Activated naive CD8-positive, alpha-beta T cell treated with anti-CD3 and anti-CD28 coated beads for 36 hours (primary cell): Measurements from ENCODE around the gene TTC7B. TPM values are rescaled to one million over a fixed set of nuclear protein-coding genes. Genes with fewer than 3 reads are reported as not detected.
"Not testable (repeated sequence)": the region's sequence is repeated elsewhere in the genome, so short reads cannot be mapped to it uniquely, and the experiment has no call there.

Experiments used
- DNase-seq: peaks from one replicate; pipeline ENCODE4 v3.0.0; 2021
- H3K27ac Mint-ChIP-seq: one replicate; pipeline ENCODE4 v1.8.0; 2022; ENCODE audit warnings: mild to moderate bottlenecking, moderate library complexity, mixed read lengths
- H3K27me3 Mint-ChIP-seq: one replicate; pipeline ENCODE4 v1.8.0; 2022; ENCODE audit warnings: mild to moderate bottlenecking, mixed read lengths
- H3K36me3 Mint-ChIP-seq: one replicate; pipeline ENCODE4 v1.8.0; 2021; ENCODE audit warnings: mild to moderate bottlenecking, mixed read lengths
- H3K4me1 Mint-ChIP-seq: one replicate; pipeline ENCODE4 v1.8.0; 2021; ENCODE audit warnings: mixed read lengths
- H3K4me3 Mint-ChIP-seq: one replicate; pipeline ENCODE4 v1.8.0; 2022; ENCODE audit warnings: mild to moderate bottlenecking, moderate library complexity, mixed read lengths
- H3K9me3 Mint-ChIP-seq: one replicate; pipeline ENCODE4 v1.8.0; 2022; ENCODE audit warnings: mixed read lengths
- total RNA-seq, 2 experiments: library from RNA; stranded (reverse); gene quantifications; one replicate each; pipeline ENCODE4 v1.2.3, GENCODE V29; 2021

TTC7B gene
- total RNA-seq: 1 to 10 TPM; 7.1 to 7.6 TPM

DNA sequence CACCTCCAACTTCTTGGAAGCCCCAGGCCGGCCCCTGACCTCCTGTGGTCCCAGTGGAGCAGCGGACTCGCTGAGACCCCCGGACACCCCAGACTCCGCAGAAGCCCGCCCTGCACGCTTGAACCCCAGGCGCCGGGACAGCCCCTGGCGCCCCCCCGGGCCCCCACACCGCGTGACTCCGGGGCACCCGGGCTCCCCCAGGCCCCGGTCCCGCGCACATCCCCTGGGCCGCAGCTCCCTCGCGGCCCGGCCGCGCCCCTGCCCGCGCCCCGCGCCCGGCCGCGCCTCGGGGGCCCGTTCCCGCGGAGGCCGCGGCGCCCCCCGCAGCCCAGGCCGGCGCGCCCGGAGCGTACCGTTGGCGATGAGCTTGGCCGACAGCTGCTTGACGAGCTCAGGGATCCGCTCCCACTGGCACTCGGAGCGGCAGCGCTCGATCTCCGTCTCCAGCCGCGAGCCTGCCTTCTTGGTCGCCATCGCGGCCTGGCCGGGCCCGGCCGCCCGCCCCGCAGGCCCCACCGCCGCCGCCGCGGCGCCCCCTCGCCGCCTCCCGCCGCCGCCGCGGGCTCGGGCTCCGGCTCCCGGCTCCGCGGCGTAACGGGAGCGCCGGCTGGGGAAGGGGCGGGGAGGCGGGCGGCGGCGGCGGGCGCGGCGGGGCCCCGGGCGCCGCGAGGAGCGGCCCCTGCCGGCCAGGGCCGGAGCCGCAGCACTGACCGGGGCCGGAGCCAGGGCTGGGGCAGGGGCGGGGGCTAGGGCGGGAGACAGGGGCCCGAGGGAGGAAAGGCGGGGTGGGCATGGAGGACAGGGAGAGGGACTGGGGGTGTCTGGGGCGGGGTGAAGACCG lies at the start of gene TTC7B:
TTC7B (minus strand) TSS at position 609 of the 841 bp plus-strand sequence; CDS start at position 474, 135 bp downstream.
- H3K9me3 Mint-ChIP-seq: no peaks in the 10 kb centered on the region
- H3K36me3 Mint-ChIP-seq: no peaks in the 10 kb centered on the region
- no peak within 1 kb of the TSS for H3K27ac Mint-ChIP-seq
- peaks cover 23% of the 10 kb centered on the region for H3K27me3 Mint-ChIP-seq
- DNase-seq: peak; percentile 38
- peaks cover 9% of the 10 kb centered on the region for H3K4me1 Mint-ChIP-seq
- peak within 1 kb of the TSS; percentile 67 for H3K4me3 Mint-ChIP-seq

DNA sequence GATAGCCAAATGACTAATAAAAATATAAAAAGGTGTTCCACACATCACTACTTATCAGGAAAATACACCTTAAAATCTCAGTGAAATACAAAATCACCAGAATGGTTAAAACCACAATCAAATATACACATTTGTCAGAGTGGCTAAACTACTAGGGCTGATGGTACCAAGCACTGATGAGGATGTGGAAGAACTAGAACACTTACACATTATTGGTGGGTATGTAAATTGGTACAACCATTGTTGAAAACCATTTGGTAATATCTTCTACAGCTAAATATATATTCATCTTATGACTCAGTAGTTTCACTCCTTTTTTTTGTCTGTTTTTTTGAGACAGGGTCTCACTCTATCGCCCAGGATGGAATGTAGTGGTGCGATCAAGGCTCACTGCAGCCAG lies 48.5 kb upstream of the TTC7B start:
- H3K4me1 Mint-ChIP-seq: no peaks in the 10 kb centered on the region
- no peak for DNase-seq
- H3K9me3 Mint-ChIP-seq: no peaks in the 10 kb centered on the region
- H3K36me3 Mint-ChIP-seq: peaks cover 7% of the 10 kb centered on the region
- no peak overlapping the region for H3K4me3 Mint-ChIP-seq
- H3K27ac Mint-ChIP-seq: no peak overlapping the region
- no peaks in the 10 kb centered on the region for H3K27me3 Mint-ChIP-seq

DNA sequence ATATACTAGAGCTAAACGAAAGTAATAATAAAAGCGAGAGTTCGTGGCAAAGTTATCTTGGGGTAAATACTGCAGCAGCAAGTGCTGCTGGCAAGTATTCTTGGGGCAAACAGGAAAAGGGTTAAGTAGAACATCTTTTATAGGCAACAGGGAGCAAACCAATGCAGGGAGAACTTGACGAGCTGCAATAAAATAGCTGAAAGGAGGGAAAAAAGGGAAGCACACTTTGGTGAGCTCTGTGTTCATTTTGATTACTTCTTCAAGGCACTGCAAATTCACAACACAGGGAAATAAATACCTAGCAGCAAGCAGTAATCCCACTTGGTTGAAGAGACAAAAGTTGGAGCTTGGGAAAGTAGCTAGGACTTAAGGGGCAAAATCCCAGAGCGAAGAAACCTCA lies 42.3 kb upstream of the TTC7B start:
- DNase-seq: no peak
- Mint-ChIP-seq H3K27ac (no peak overlapping the region), H3K4me1 (no peaks in the 10 kb centered on the region), H3K27me3 (no peaks in the 10 kb centered on the region), H3K36me3 (peaks cover 4% of the 10 kb centered on the region), H3K4me3 (no peak overlapping the region), H3K9me3 (no peaks in the 10 kb centered on the region)

DNA sequence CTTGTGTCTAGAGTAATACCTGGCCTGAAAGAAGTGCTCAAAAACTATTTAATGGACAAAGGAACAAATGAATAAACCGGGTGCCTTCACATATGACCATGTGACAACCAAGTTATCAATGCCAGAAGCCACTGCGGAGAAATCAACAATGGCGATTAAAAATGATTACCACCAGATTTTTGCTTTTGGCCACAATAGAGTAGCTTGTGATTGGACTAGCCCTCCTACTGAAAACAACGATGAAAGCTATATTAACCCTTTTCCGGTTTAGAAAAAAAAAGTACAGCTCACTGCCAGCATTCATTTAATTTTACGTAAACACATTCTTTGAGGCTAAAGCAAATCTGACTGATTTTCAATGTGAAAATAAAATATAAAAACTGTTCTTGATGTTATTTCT lies 41.6 kb upstream of the TTC7B start:
- Mint-ChIP-seq H3K27ac (no peak overlapping the region), H3K4me1 (no peaks in the 10 kb centered on the region), H3K36me3 (peaks cover 4% of the 10 kb centered on the region), H3K4me3 (no peak overlapping the region), H3K27me3 (no peaks in the 10 kb centered on the region), H3K9me3 (no peaks in the 10 kb centered on the region)
- no peak for DNase-seq

GRCh38 chr14:90856115-90856514 lies 39.9 kb upstream of the TTC7B start:
- H3K27me3 Mint-ChIP-seq, H3K36me3 Mint-ChIP-seq, H3K4me1 Mint-ChIP-seq, H3K9me3 Mint-ChIP-seq, H3K27ac Mint-ChIP-seq, H3K4me3 Mint-ChIP-seq, DNase-seq: not testable (repeated sequence)

DNA sequence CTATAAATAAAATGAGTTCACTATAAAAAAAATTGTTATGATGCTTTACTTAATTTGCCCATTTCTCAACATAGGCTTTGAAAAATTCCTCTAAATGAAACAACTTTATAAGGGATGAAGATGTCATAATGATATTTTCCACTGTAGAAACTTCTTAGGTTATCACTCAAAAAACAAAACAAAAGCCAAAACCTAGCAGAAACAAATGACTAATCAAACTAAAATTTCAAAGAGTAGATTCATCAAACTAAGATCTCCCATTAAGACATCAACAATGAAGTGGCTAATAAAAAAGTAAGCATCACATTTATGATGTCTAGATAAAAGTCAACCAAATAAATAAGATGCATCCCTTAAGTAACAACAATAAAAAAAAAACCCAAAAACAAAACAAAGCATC lies 36.9 kb upstream of the TTC7B start:
- no peak overlapping the region for H3K27ac Mint-ChIP-seq
- no peaks in the 10 kb centered on the region for H3K27me3 Mint-ChIP-seq
- H3K36me3 Mint-ChIP-seq: no peaks in the 10 kb centered on the region
- no peak overlapping the region for H3K4me3 Mint-ChIP-seq
- H3K9me3 Mint-ChIP-seq: no peaks in the 10 kb centered on the region
- H3K4me1 Mint-ChIP-seq: no peaks in the 10 kb centered on the region
- no peak for DNase-seq

- H3K36me3 Mint-ChIP-seq: no peaks in the 10 kb centered on the region
- no peaks in the 10 kb centered on the region for H3K27me3 Mint-ChIP-seq
- no peak for DNase-seq
- no peak overlapping the region for H3K27ac Mint-ChIP-seq
- no peaks in the 10 kb centered on the region for H3K9me3 Mint-ChIP-seq
- H3K4me3 Mint-ChIP-seq: no peak overlapping the region
- no peaks in the 10 kb centered on the region for H3K4me1 Mint-ChIP-seq
Measured at GRCh38 chr14:90851327-90852036, 35.3 kb upstream of the TTC7B start.

GRCh38 chr14:90850487-90850886 lies 34.3 kb upstream of the TTC7B start:
- no peaks in the 10 kb centered on the region for H3K36me3 Mint-ChIP-seq
- no peaks in the 10 kb centered on the region for H3K9me3 Mint-ChIP-seq
- H3K4me1 Mint-ChIP-seq: no peaks in the 10 kb centered on the region
- H3K27me3 Mint-ChIP-seq: no peaks in the 10 kb centered on the region
- no peak for DNase-seq
- no peak overlapping the region for H3K4me3 Mint-ChIP-seq
- H3K27ac Mint-ChIP-seq: no peak overlapping the region

DNA sequence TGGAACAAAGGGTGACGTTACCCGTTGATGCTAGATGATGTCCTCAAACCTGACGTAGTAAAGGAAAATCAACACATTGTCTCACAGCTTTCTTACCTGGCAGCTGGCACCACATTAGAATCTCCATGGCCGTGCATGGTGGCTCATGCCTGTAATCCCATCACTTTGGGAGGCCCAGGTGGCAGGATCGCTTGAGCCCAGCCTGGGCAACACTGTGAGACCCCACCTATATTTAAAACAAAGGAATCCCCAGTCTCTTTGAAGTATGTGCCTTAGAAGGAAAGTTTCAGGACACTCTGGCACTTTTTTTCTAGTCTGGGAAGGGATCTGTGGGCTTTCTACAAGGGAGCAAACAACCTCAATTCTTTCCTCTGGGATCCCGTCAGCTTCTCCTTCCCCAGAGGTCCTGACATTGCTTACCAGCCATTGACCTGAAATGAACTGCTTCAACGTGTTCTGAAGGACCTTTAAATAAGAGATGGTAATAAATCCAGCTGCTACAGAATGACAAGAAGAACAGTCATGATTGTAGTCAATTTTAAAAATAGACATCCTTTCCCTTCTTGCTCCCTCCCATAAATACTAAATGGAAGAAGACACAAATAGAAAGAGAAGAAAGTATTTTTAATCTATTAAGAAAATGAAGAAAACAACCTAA lies 33.7 kb upstream of the TTC7B start:
- no peak overlapping the region for H3K27ac Mint-ChIP-seq
- no peak for DNase-seq
- no peak overlapping the region for H3K4me3 Mint-ChIP-seq
- H3K36me3 Mint-ChIP-seq: no peaks in the 10 kb centered on the region
- H3K9me3 Mint-ChIP-seq: no peaks in the 10 kb centered on the region
- no peaks in the 10 kb centered on the region for H3K4me1 Mint-ChIP-seq
- no peaks in the 10 kb centered on the region for H3K27me3 Mint-ChIP-seq

DNA sequence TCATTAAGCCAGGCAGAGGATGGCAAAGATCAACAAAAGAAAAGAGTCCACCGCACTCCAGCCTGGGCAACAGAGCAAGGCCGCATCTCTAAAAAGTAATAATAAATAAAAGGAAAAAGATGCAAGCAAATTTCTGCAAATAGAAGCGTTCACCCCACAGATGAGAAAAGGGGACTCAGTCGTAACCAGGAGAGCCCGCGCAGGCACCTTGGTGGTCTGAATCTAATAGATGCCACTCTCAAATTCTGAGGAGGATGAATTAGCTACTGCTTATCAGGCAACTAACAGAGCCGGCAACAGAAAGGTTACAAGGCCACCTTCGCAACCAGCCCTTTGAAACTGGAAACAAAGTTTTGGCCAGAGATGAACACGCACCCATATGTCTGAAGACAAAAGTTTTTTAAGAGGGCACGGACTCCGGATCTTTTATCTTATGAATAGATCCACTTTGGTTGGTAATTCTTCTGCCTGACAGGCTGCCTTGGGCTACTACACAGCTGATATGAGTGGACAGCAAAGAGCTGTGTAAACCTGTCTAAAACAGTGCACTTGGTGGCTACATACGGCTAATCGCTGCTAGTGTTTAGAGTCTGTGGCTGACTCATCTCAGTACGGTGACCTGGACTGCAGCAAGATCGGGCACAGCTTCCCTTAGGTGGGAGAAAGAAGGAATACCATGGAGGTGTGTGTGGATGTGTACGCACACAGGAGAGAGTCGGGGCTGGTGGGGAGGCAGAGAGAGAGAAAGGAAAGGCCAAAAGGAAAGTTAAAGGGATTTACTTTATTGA lies 32.9 kb upstream of the TTC7B start:
- no peak for DNase-seq
- Mint-ChIP-seq H3K27ac (no peak overlapping the region), H3K27me3 (no peaks in the 10 kb centered on the region), H3K36me3 (no peaks in the 10 kb centered on the region), H3K4me1 (no peaks in the 10 kb centered on the region), H3K9me3 (no peaks in the 10 kb centered on the region), H3K4me3 (no peak overlapping the region)

- no peaks in the 10 kb centered on the region for H3K36me3 Mint-ChIP-seq
- DNase-seq: no peak
- H3K27me3 Mint-ChIP-seq: no peaks in the 10 kb centered on the region
- H3K4me3 Mint-ChIP-seq: no peak overlapping the region
- no peaks in the 10 kb centered on the region for H3K9me3 Mint-ChIP-seq
- no peak overlapping the region for H3K27ac Mint-ChIP-seq
- peaks cover 5% of the 10 kb centered on the region for H3K4me1 Mint-ChIP-seq
Measured at GRCh38 chr14:90846511-90846910, 30.3 kb upstream of the TTC7B start.

DNA sequence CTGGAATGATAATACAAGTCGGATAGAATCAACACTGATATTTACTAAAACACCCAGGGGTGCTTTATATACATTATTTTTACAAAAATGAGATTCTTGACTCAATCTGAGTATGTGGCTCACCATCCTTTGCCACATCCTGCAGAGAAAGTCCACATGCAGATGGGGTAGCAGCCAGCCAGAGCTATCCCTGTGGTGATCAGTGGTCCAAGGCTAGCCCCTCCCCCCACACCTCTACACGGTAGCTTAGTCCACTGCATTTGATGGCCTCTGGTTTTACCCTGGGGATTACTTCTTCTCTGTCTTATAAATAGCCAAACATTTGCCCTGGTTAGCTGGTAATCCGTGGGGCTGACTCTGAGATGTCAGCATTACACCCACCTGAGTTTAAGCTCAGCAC lies 28.1 kb upstream of the TTC7B start:
- peaks cover under 1% of the 10 kb centered on the region for H3K27me3 Mint-ChIP-seq
- H3K36me3 Mint-ChIP-seq: no peaks in the 10 kb centered on the region
- no peaks in the 10 kb centered on the region for H3K9me3 Mint-ChIP-seq
- no peak overlapping the region for H3K4me3 Mint-ChIP-seq
- no peak for DNase-seq
- H3K27ac Mint-ChIP-seq: no peak overlapping the region
- peaks cover 5% of the 10 kb centered on the region for H3K4me1 Mint-ChIP-seq

- Mint-ChIP-seq H3K4me1 (peaks cover 5% of the 10 kb centered on the region), H3K27me3 (peaks cover 3% of the 10 kb centered on the region), H3K9me3 (no peaks in the 10 kb centered on the region), H3K27ac (no peak overlapping the region), H3K4me3 (no peak overlapping the region), H3K36me3 (no peaks in the 10 kb centered on the region)
- DNase-seq: no peak
Measured at GRCh38 chr14:90842726-90843125, 26.5 kb upstream of the TTC7B start.

GRCh38 chr14:90840667-90841066 lies 24.4 kb upstream of the TTC7B start:
- H3K9me3 Mint-ChIP-seq, H3K27ac Mint-ChIP-seq, H3K36me3 Mint-ChIP-seq, DNase-seq, H3K4me3 Mint-ChIP-seq: not testable (repeated sequence)
- Mint-ChIP-seq H3K4me1 (peaks cover 14% of the 10 kb centered on the region), H3K27me3 (peaks cover 18% of the 10 kb centered on the region)

DNA sequence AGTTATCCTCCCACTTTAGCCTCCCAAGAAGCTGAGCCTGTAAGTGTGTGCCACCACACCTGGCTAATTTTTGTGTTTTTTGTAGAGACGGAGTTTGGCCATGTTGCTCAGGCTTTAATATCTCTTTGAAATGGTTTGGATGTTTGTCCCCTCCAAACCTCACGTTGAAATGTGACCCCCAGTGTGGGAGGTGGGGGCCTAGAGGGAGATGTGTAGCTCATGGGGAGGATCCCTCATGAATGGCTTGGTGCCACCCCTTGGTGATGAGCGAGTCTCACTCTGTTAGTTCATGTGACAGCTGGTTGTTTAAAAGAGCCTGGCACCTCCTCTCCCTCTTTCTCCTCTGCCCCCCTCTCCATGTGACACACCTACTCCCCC lies 23.6 kb upstream of the TTC7B start:
- no peak for DNase-seq
- no peak overlapping the region for H3K4me3 Mint-ChIP-seq

More for the DNA sequence above, 23.6 kb upstream of the TTC7B start:
- Mint-ChIP-seq H3K27me3 (peaks cover 24% of the 10 kb centered on the region), H3K36me3 (no peaks in the 10 kb centered on the region), H3K9me3 (no peaks in the 10 kb centered on the region), H3K27ac (no peak overlapping the region), H3K4me1 (peaks cover 14% of the 10 kb centered on the region)
